ENCODE results near the gene MBOAT7.

The MBOAT7 gene

GRCh38 chr19:54180691-54181091, 8.7 kb downstream of the MBOAT7 start:
- ChIA-PET POLR2A (ENCODE audit: low non-redundant PET) (no interaction called here), CTCF (no interaction called here)
- H3K27ac ChIP-seq = no peak overlapping the region
- TF ChIP-seq, protein P1, sequence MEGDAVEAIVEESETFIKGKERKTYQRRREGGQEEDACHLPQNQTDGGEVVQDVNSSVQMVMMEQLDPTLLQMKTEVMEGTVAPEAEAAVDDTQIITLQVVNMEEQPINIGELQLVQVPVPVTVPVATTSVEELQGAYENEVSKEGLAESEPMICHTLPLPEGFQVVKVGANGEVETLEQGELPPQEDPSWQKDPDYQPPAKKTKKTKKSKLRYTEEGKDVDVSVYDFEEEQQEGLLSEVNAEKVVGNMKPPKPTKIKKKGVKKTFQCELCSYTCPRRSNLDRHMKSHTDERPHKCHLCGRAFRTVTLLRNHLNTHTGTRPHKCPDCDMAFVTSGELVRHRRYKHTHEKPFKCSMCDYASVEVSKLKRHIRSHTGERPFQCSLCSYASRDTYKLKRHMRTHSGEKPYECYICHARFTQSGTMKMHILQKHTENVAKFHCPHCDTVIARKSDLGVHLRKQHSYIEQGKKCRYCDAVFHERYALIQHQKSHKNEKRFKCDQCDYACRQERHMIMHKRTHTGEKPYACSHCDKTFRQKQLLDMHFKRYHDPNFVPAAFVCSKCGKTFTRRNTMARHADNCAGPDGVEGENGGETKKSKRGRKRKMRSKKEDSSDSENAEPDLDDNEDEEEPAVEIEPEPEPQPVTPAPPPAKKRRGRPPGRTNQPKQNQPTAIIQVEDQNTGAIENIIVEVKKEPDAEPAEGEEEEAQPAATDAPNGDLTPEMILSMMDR (conservative IDR thresholded peaks at IDR 0.05; ENCODE audit: low read depth) = no peak
- DNase-seq (ENCODE audit: low spot score) = no peak

GRCh38 chr19:54179921-54180461, 9.4 kb downstream of the MBOAT7 start:
- ChIA-PET POLR2A (ENCODE audit: low non-redundant PET) (no interaction called here), CTCF (interaction anchor here (0.7 to 2.0 kb wide), 2 partner anchors 9 to 264 kb away, joined by 3 to 5 read pairs; partner anchors contain the start of gene MBOAT7)
- TF ChIP-seq, protein P1 (conservative IDR thresholded peaks at IDR 0.05; ENCODE audit: low read depth) = no peak
- DNase-seq (ENCODE audit: low spot score) = no peak
- no peak overlapping the region for H3K27ac ChIP-seq

DNA sequence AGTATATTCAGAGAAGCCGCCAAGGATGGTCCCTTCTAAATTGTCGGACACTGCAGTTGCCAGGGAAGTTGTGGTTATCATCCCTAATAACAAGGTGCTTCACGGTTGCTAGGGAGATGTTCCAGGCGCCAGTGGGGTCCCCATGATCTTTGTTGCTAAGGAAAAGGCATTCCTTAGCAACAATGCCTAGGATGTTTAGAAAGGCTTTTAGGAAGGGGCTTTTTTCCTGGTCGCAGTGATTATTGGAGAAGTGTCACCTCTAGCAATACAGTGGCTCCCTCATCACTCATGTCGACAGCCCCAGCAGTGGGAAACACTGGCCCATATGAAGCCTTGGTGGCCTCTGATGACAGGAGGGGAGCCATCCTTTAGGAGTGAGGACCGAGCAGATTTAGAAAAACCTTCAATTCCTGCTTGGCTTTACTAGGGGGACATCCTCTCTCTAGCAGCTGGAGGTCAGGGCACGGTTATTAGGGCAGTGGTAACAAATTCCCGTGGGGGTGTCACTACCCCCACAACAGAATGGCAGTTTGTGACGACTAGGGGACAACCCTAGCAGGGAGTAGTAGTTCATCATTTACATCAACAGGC, 10.0 kb downstream of the MBOAT7 start:
- no peak overlapping the region for H3K27ac ChIP-seq

GRCh38 chr19:54178581-54179261, 10.7 kb downstream of the MBOAT7 start:
- no peak for DNase-seq (ENCODE audit: low spot score)
- ChIA-PET POLR2A (ENCODE audit: low non-redundant PET) (no interaction called here), CTCF (interaction anchor here (2.0 kb wide), 1 partner anchor 10 kb away, joined by 5 read pairs; the partner anchor contains the start of gene MBOAT7)
- H3K27ac ChIP-seq = no peak overlapping the region
- TF ChIP-seq, protein P1 (conservative IDR thresholded peaks at IDR 0.05; ENCODE audit: low read depth) = no peak

More for the DNA sequence above, 10.0 kb downstream of the MBOAT7 start:
- TF ChIP-seq, protein P1 (conservative IDR thresholded peaks at IDR 0.05; ENCODE audit: low read depth) = no peak
- ChIA-PET POLR2A (ENCODE audit: low non-redundant PET) (no interaction called here), CTCF (interaction anchor here (0.7 to 2.0 kb wide), 2 partner anchors 10 to 263 kb away, joined by 3 to 5 read pairs; partner anchors contain the start of gene MBOAT7)
- DNase-seq (ENCODE audit: low spot score) = no peak

DNA sequence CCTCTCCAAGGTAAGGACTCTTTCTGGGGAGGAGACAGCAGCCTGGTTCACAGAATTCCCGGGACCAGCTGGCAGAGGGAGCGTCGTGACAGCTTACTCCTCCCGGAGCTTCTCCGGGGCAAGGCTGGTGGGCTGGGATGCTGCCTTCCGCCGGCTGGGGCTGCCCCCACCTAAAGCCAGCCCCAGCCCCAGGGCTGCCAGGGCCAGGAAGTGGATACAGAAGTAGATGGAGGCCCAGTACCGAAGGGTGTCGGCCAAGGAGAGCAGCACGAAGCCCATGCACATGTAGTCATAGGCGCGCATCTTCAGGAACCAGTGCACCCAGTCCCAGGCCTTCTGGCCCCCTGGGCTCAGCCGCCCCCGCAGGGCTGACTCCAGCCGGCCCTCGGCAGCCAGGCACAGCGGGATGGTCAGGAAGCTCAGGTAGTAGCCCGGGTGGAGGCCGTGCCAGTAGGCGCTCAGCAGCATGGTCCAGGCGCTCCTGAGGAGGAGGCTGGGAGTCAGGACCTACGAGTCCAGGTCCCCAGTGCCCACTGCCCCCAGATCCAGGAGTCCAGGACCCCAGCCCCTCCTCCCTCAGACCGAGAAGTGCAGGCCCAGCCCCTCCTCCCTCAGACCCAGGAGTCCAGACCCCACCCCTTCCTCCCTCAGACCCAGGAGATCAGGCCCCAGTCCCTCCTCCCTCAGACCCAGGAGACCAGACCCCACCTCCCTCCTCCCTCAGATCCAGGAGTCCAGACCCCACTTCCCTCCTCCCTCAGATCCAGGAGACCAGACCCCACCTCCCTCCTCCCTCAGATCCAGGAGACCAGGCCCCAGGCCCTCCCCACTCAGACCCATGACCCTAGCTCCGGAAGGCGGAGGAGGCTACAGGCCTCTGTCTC, 15.2 kb downstream of the MBOAT7 start:
- ChIA-PET POLR2A (ENCODE audit: low non-redundant PET) (interaction anchor here (0.8 kb wide), 1 partner anchor 15 kb away, joined by 3 read pairs; the partner anchor contains the start of gene MBOAT7), CTCF (interaction anchor here (0.9 to 1.6 kb wide), 3 partner anchors 11 to 42 kb away, joined by 3 to 6 read pairs (median 3); partner anchors contain the start of gene MBOAT7)
- no peak for DNase-seq (ENCODE audit: low spot score)
- H3K27ac ChIP-seq = 0 out of 2 replicates have a peak overlapping the region, but pooled peaks have one; percentile 0
- TF ChIP-seq, protein P1 (conservative IDR thresholded peaks at IDR 0.05; ENCODE audit: low read depth) = no peak

Measured in RWPE1 (cell line).